Measurements from ENCODE around the gene CWF19L2.
"Not testable (repeated sequence)": the region's sequence is repeated elsewhere in the genome, so short reads cannot be mapped to it uniquely, and the experiment has no call there.

Gene CWF19L2

GRCh38 chr11:107430525-107430924 lies 27.1 kb downstream of the CWF19L2 start:
- no peak for DNase-seq

GRCh38 chr11:107427569-107428180 lies 29.9 kb downstream of the CWF19L2 start:
- no peak for DNase-seq

GRCh38 chr11:107413352-107413751 lies 44.3 kb downstream of the CWF19L2 start:
- DNase-seq = no peak

DNA sequence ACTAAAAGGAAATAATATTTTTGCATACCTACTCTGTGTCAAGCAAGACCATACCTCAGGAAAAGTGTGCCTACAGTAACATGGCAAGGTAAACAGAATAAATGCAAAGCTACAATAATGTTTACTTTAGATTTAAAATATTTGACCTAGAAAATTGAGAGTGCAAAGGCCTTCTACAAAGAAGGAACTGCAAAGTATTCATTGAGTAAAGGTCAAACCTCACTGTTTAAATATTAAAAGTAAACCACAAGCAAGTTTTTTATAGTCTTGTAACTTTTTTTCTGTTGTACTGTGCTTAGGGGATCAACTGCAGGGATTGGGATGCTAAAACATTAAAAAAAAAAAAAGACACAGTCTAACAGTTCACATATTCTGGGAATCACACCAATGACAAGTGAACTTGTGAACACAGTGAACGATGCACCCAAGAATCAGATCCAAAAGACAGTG lies 48.8 kb downstream of the CWF19L2 start:
- no peak for DNase-seq

GRCh38 chr11:107405260-107405659 lies 52.4 kb downstream of the CWF19L2 start:
- DNase-seq = no peak

DNA sequence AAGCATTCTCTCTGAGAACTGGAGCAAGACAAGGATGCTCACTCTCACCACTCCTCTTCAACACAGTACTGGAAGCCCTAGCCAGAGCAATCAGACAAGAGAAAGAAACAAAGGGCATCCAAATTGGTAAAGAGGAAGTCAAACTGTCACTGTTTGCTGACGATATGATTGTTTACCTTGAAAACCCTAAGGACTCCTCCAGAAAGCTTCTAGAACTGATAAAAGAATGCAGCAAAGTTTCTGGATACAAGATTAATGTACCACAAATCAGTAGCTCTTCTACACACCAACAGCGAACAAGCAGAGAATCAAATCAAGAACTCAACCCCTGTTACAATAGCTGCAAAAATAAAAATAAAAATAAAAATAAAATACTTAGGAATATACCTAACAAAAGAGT lies 56.5 kb downstream of the CWF19L2 start:
- not testable (repeated sequence) for DNase-seq

DNA sequence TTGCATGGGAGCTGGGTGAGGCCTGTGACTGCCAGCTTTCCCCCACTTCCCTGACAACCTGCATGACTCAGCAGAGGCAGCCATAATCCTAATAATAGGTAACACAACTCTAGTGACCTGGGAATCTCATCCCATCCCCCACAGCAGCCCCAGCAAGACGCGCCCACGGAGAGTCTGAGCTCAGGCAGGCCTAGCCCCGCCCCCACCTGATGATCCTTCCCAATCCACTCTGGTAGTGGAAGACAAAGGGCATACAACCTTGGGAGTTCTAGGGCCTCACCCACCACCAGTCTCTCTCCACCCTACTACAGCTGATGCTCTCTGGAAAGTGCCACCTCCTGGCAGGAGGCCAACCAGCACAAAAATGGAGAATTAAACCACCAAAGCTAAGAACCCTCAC lies 60.3 kb downstream of the CWF19L2 start:
- no peak for DNase-seq

GRCh38 chr11:107392611-107393010 lies 65.0 kb downstream of the CWF19L2 start:
- no peak for DNase-seq

DNA sequence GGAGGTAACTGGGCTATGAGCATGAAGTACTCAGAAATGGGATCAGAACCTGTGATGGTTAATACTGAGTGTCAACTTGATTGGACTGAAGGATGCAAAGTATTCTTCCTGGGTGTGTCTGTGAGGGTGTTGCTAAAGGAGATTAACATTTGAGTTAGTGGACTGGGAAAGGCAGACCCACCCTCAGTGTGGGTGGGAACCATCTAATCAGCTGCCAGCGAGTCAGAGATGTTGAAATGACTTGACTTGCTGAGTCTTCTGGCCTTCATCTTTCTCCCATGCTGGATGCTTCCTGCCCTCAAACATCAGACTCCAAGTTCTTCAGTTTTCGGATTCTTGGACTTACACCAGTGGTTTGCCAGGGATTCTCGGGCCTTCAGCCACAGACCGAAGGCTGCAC lies 66.9 kb downstream of the CWF19L2 start:
- not testable (repeated sequence) for DNase-seq

DNA sequence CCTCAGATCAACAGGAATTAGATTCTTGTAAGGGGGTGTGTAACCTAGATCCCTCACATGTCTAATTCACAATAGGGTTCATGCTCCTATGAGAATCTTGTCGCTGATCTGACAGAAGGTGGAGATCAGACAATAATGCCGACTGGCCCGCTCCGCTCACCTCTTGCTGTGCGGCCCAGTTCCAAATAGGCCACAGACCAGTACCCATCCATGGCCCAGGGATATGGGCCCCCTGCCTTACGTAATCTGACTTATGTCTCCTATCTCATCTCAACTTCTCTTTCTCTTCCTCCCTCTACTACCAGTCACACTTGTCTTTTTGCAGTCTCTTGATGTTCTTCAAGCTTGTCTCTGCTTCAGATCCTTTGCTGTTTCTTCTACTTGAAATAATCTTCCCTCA lies 70.0 kb downstream of the CWF19L2 start:
- no peak for DNase-seq

- no peak for DNase-seq
Observed at GRCh38 chr11:107385361-107385981, 72.2 kb downstream of the CWF19L2 start.

- DNase-seq = no peak
Observed at GRCh38 chr11:107384144-107384852, 73.3 kb downstream of the CWF19L2 start.

DNA sequence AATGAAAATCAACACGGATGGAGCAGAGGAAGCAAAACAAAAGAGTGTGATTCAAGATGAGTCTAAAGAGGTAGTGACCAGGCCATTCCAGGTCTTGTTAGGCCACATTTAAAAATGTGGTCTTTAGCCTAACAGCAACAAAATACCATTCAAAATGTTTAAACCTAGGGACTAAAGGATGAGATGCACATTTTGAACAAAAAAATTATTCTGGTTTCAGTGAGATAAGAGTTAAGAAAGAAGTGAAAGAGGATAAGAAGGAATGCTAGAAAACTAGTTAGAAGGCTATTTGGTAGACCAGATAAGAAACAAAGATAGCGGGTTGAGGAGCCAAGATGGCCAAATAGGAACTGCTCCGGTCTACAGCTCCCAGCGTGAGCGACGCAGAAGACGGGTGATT lies 85.2 kb downstream of the CWF19L2 start:
- no peak for DNase-seq

DNA sequence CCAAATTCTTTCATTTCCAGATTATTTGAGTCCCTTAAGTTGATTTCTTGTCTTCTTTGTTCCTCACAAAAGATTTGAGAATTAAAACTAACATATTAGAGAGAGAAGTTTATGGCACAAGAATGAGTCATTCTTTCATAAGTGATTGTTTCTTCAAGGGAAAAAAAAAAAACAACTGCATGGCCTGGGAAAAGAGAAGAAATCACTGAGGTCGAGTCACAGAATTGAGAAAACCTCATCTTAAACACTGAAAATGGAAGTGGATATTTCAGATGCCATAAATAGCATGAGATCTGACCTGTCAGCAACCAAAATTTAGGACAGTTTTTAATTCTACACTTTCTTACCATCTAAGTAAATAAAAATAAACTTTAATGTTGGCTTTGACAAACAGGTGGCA lies 87.2 kb downstream of the CWF19L2 start:
- no peak for DNase-seq

DNA sequence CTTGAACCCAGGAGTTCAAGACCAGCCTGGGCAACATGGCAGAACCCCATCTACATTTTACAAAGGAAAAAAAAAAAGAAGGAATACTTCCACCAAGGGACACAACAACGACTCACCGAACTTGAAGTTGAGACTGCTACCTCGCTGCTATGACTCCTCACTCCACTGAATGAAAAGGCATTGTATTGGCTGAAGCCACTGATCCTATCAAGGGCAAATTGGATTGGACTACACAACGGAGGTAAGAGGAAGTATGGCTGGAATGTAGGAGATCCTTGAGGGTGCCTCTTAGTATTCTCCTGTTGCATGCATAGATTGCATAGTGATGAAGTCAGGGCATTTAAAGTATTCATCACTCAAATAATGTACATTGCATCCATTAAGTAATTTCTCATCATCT lies 97.9 kb downstream of the CWF19L2 start:
- no peak for DNase-seq

GRCh38 chr11:107357877-107358276 lies 99.7 kb downstream of the CWF19L2 start:
- no peak for DNase-seq

DNA sequence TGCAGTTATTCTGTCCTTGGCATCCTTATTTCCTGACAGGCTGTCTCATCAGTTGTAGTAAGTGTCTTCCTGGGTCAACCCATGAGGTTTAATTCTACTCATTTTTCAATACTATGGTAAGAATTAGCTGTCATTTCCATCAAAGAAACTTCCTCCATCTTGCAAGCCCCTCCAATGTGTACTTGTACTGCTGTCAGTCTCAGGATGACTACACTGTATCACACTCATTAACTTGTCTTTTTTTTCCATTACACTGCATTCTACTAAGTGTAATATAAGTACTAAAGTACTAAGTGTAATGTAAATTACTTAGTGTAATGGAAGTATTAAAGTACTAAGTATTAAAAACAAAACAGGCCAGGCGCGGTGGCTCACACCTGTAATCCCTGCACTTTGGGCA lies 102.8 kb downstream of the CWF19L2 start:
- DNase-seq = no peak

GRCh38 chr11:107337917-107338316 lies 119.7 kb downstream of the CWF19L2 start:
- no peak for DNase-seq

DNA sequence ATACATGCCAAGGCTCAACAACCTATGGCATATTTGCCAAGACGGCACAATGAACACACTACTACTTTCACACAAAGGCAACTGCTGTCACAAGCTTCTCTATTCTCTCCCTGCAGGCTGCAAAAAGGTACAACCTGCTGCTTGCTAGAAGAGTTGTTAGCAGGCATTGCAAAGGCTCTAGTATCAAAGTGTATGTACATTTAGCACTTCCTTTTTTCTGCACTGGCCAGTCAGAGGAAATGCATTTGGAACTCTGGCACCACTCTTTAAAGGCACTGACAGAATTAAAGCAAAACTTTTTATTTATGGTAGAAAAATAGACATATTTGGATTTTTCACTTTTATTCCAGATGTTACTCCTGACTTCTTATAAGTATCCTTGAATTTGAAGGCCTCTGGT lies 125.9 kb downstream of the CWF19L2 start:
- no peak for DNase-seq

DNA sequence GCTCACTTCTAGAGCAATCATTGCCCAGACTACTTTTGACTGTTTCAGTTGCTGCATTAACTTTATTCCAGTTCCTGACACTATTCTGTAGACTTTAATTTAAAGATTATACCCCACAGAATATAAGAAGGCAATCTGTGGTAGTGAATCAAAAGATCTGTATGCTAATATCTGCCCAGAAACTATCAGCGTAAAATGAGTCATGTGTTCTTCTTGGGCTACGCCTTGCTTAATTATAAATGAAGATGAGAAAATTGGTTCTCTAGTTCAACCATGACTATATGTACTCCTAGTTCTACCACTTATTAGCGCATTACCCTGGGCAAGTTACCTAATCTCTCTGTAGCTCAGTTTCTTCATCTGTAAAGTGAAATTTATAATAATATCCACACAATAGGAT lies 128.5 kb downstream of the CWF19L2 start:
- no peak for DNase-seq

- no peak for DNase-seq
Observed at GRCh38 chr11:107316426-107316825, 141.2 kb downstream of the CWF19L2 start.

DNA sequence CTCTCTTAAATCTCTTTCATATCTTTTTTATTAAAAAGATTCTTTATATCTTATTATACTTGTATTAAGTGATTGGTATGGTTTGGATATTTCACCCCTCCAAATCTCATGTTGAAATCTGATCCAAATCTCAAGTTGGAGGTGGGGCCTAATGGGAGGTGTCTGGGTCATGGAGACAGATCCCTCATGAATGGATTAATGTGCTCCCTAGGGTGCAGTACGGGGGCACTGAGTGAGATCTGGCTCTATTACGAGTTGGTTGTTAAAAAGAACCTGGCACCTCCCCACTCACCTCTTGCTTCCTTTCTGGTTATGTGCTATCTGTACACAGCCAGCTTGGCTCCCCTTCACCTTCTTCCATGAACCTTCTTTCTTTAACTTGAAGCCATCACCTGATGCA lies 149.6 kb downstream of the CWF19L2 start:
- DNase-seq = no peak

- no peak for DNase-seq
Observed at GRCh38 chr11:107301878-107302277, 155.7 kb downstream of the CWF19L2 start.

- DNase-seq = no peak
Observed at GRCh38 chr11:107293677-107294344, 163.8 kb downstream of the CWF19L2 start.
